ENCODE measurements around the gene TCERG1L. TPM values are rescaled to one million over a fixed set of nuclear protein-coding genes. Genes with fewer than 3 reads are reported as not detected.

Gene TCERG1L
- total RNA-seq (ENCODE audit: low replicate concordance): 2.7 and 4.2 TPM in 2 replicates
- long read RNA-seq, partial matches to known transcripts: 0 of 1 reads
- long read RNA-seq, other reads (novel, unspliced or antisense): 1 of 1 reads

- DNase-seq (ENCODE audit: extremely low spot score, unreplicated experiment): no peak
Measured at GRCh38 chr10:131311661-131312477, at the start of gene TCERG1L. TSS of gene TCERG1L (minus strand) at chr10:131311721. CDS start at chr10:131311635, 86 bp downstream.

GRCh38 chr10:131358741-131359442, 47.4 kb upstream of the TCERG1L start:
- no peak for DNase-seq (ENCODE audit: extremely low spot score, unreplicated experiment)
- Mint-ChIP-seq H3K4me3 (no peak overlapping the region), H3K36me3 (no peaks in the 10 kb centered on the region), H3K4me1 (ENCODE audit: unreplicated experiment) (no peaks in the 10 kb centered on the region), H3K9me3 (peaks cover 5% of the 10 kb centered on the region), H3K27me3 (peaks cover 45% of the 10 kb centered on the region), H3K27ac (no peak overlapping the region)
- no peak for TF ChIP-seq CTCF (conservative IDR thresholded peaks at IDR 0.05)

More at GRCh38 chr10:131311661-131312477, at the start of gene TCERG1L:
- peak within 1 kb of the TSS; percentile 87 for H3K4me3 Mint-ChIP-seq
- H3K27ac Mint-ChIP-seq: no peak within 1 kb of the TSS
- TF ChIP-seq CTCF (conservative IDR thresholded peaks at IDR 0.05): no peak
- H3K9me3 Mint-ChIP-seq: no peaks in the 10 kb centered on the region
- peaks cover 20% of the 10 kb centered on the region for H3K4me1 Mint-ChIP-seq (ENCODE audit: unreplicated experiment)
- peaks cover 50% of the 10 kb centered on the region for H3K27me3 Mint-ChIP-seq
- H3K36me3 Mint-ChIP-seq: no peaks in the 10 kb centered on the region

- no peak overlapping the region for H3K4me3 Mint-ChIP-seq
- no peak for DNase-seq (ENCODE audit: extremely low spot score, unreplicated experiment)
- H3K27me3 Mint-ChIP-seq: peaks cover 36% of the 10 kb centered on the region
- H3K9me3 Mint-ChIP-seq: peaks cover 5% of the 10 kb centered on the region
- H3K27ac Mint-ChIP-seq: no peak overlapping the region
- H3K36me3 Mint-ChIP-seq: no peaks in the 10 kb centered on the region
- no peaks in the 10 kb centered on the region for H3K4me1 Mint-ChIP-seq (ENCODE audit: unreplicated experiment)
- TF ChIP-seq CTCF (conservative IDR thresholded peaks at IDR 0.05): no peak
Measured at GRCh38 chr10:131356442-131356841, 44.9 kb upstream of the TCERG1L start.

- Mint-ChIP-seq H3K4me3 (no peak overlapping the region), H3K27ac (no peak overlapping the region), H3K4me1 (ENCODE audit: unreplicated experiment) (no peaks in the 10 kb centered on the region), H3K36me3 (no peaks in the 10 kb centered on the region), H3K9me3 (peaks cover 5% of the 10 kb centered on the region), H3K27me3 (peaks cover 40% of the 10 kb centered on the region)
- DNase-seq (ENCODE audit: extremely low spot score, unreplicated experiment): no peak
- TF ChIP-seq CTCF (conservative IDR thresholded peaks at IDR 0.05): no peak
Measured at GRCh38 chr10:131355881-131356280, 44.4 kb upstream of the TCERG1L start.

GRCh38 chr10:131355056-131355455, 43.5 kb upstream of the TCERG1L start:
- no peak for DNase-seq (ENCODE audit: extremely low spot score, unreplicated experiment)
- peaks cover 42% of the 10 kb centered on the region for H3K27me3 Mint-ChIP-seq
- H3K4me1 Mint-ChIP-seq (ENCODE audit: unreplicated experiment): no peaks in the 10 kb centered on the region
- H3K9me3 Mint-ChIP-seq: peaks cover 5% of the 10 kb centered on the region
- no peak overlapping the region for H3K4me3 Mint-ChIP-seq
- H3K36me3 Mint-ChIP-seq: no peaks in the 10 kb centered on the region
- H3K27ac Mint-ChIP-seq: no peak overlapping the region
- no peak for TF ChIP-seq CTCF (conservative IDR thresholded peaks at IDR 0.05)

Data from type B pancreatic cell (in vitro differentiated cells).